IPS-20b (cell line): ENCODE data around the gene LCE3D.
"Not testable (repeated sequence)": the region's sequence is repeated elsewhere in the genome, so short reads cannot be mapped to it uniquely, and the experiment has no call there.

ENCODE experiments used
- H3K27ac ChIP-seq: one replicate; pipeline ENCODE4 v1.5.1; 2013; ENCODE audit warnings: low read length
- H3K27me3 ChIP-seq: 2 replicates; pipeline ENCODE4 v1.6.1; 2013; ENCODE audit warnings: mild to moderate bottlenecking, low read length, inconsistent platforms; ENCODE audit not compliant: insufficient read depth
- H3K36me3 ChIP-seq: 2 replicates; pipeline ENCODE4 v1.6.1; 2013; ENCODE audit warnings: low read depth, mild to moderate bottlenecking, inconsistent platforms, low read length, moderate library complexity; ENCODE audit not compliant: insufficient read depth
- H3K4me1 ChIP-seq: 2 replicates; pipeline ENCODE4 v1.6.1; 2013; ENCODE audit warnings: mild to moderate bottlenecking, control low read depth, inconsistent platforms, low read length, moderate library complexity; ENCODE audit not compliant: insufficient read depth
- H3K4me3 ChIP-seq: 2 replicates; pipeline ENCODE4 v1.5.1; 2013; ENCODE audit warnings: mild to moderate bottlenecking, low read length, inconsistent platforms
- H3K9ac ChIP-seq: 2 replicates; pipeline ENCODE4 v1.6.1; 2013; ENCODE audit warnings: low read depth, mild to moderate bottlenecking, inconsistent platforms, low read length, moderate library complexity
- H3K9me3 ChIP-seq: 2 replicates; pipeline ENCODE4 v1.6.1; 2013; ENCODE audit warnings: mild to moderate bottlenecking, low read depth, low read length, inconsistent platforms; ENCODE audit not compliant: insufficient read depth

The LCE3D gene

GRCh38 chr1:152580433-152580832 lies at the start of gene LCE3D:
LCE3D (minus strand) TSS chr1:152580516; CDS start chr1:152579936, 580 bp downstream.
- H3K4me3 ChIP-seq, result no peak within 1 kb of the TSS
- peaks cover 49% of the 10 kb centered on the region for H3K9me3 ChIP-seq
- no peaks in the 10 kb centered on the region for H3K27me3 ChIP-seq
- H3K27ac ChIP-seq, result no peak within 1 kb of the TSS
- H3K4me1 ChIP-seq, result peaks cover 3% of the 10 kb centered on the region; the same call in 1 of the 2 replicates
- no peaks in the 10 kb centered on the region for H3K36me3 ChIP-seq
- H3K9ac ChIP-seq, result no peak within 1 kb of the TSS

- no peaks in the 10 kb centered on the region for H3K36me3 ChIP-seq
- H3K9ac ChIP-seq, result no peak overlapping the region
- peaks cover 89% of the 10 kb centered on the region for H3K9me3 ChIP-seq
- no peak overlapping the region for H3K4me3 ChIP-seq
- H3K4me1 ChIP-seq, result no peaks in the 10 kb centered on the region
- no peak overlapping the region for H3K27ac ChIP-seq
- H3K27me3 ChIP-seq, result peaks cover 10% of the 10 kb centered on the region
Observed at GRCh38 chr1:152626744-152627143, 46.4 kb upstream of the LCE3D start.

GRCh38 chr1:152623203-152623844 lies 43.0 kb upstream of the LCE3D start:
- Histone ChIP-seq H3K36me3 (no peaks in the 10 kb centered on the region), H3K4me3 (no peak overlapping the region), H3K4me1 (no peaks in the 10 kb centered on the region), H3K27me3 (peaks cover 10% of the 10 kb centered on the region), H3K27ac (no peak overlapping the region), H3K9me3 (peaks cover 85% of the 10 kb centered on the region), H3K9ac (no peak overlapping the region)

GRCh38 chr1:152622803-152623202 lies 42.5 kb upstream of the LCE3D start, which contains the start of gene LCE3A:
LCE3A (minus strand) TSS chr1:152623103; CDS start chr1:152623103, 0 bp downstream.
- H3K4me1 ChIP-seq, result no peaks in the 10 kb centered on the region
- no peak within 1 kb of the TSS for H3K27ac ChIP-seq
- no peak within 1 kb of the TSS for H3K4me3 ChIP-seq
- H3K36me3 ChIP-seq, result no peaks in the 10 kb centered on the region
- H3K9ac ChIP-seq, result no peak within 1 kb of the TSS
- H3K9me3 ChIP-seq, result peaks cover 85% of the 10 kb centered on the region
- H3K27me3 ChIP-seq, result peaks cover 10% of the 10 kb centered on the region

- H3K4me1 ChIP-seq, result no peaks in the 10 kb centered on the region
- H3K9me3 ChIP-seq, result peaks cover 81% of the 10 kb centered on the region
- H3K27ac ChIP-seq, result no peak overlapping the region
- H3K36me3 ChIP-seq, result no peaks in the 10 kb centered on the region
- H3K27me3 ChIP-seq, result peaks cover 10% of the 10 kb centered on the region
- H3K9ac ChIP-seq, result no peak overlapping the region
- H3K4me3 ChIP-seq, result no peak overlapping the region
Observed at GRCh38 chr1:152621993-152622392, 41.7 kb upstream of the LCE3D start.

- H3K27me3 ChIP-seq, result no peaks in the 10 kb centered on the region
- no peak within 1 kb of the TSS for H3K9ac ChIP-seq
- H3K4me1 ChIP-seq, result no peaks in the 10 kb centered on the region
- H3K9me3 ChIP-seq, result peaks cover 11% of the 10 kb centered on the region
- H3K36me3 ChIP-seq, result no peaks in the 10 kb centered on the region
- no peak within 1 kb of the TSS for H3K27ac ChIP-seq
- no peak within 1 kb of the TSS for H3K4me3 ChIP-seq
Observed at GRCh38 chr1:152613511-152613910, 33.2 kb upstream of the LCE3D start, which contains the start of gene LCE3B. LCE3B (plus strand) TSS chr1:152613811; CDS start chr1:152613811, 0 bp downstream.

DNA sequence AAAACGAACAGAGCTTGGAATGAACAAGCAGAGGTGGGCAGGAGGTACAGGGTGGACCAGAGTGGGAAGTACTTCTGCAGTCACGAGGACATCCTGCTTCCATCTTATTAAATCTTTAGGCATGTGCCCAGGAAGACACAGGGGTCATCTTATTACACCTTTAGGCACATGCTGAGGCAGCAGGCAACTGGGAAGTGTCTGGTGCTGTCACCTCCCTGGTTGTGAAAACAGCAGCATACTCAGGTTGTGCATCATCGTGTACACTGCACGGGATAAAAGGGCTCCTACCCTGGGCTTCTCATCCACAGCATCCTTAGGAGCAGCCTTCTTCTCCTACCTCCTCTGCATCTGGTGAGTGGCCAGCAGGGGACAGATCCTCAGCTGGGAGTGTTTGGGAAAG lies 19.6 kb upstream of the LCE3D start, which contains the start of gene LCE3C:
Gene LCE3C (plus strand): TSS at position 301 of the 400 bp plus-strand sequence. CDS start 498 bp downstream, outside the sequence.
- Histone ChIP-seq H3K9ac (no peak within 1 kb of the TSS), H3K36me3 (no peaks in the 10 kb centered on the region), H3K27me3 (no peaks in the 10 kb centered on the region), H3K4me1 (no peaks in the 10 kb centered on the region), H3K9me3 (no peaks in the 10 kb centered on the region), H3K27ac (no peak within 1 kb of the TSS), H3K4me3 (no peak within 1 kb of the TSS)

DNA sequence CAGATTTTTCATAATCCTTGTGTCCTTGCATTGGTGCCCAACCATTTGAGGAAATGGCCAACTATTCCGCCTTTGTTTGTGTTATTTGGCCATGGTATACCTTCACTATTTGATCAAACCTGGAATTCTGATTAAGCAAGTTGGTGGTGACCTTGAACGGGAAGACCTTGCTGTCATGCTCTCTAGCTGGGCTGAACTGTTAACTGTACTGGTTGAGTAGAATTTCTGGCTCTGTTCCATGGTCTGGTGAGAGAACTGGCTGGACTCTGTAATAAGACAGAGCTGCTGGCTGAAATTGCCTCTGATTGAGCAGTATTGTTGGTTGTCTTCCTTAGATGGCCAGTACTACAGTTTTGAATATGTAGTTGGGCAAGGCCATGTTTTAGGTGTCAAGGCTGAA lies 16.7 kb upstream of the LCE3D start:
- Histone ChIP-seq H3K27ac (no peak overlapping the region), H3K9me3 (no peaks in the 10 kb centered on the region), H3K9ac (no peak overlapping the region), H3K4me3 (no peak overlapping the region), H3K4me1 (no peaks in the 10 kb centered on the region), H3K36me3 (no peaks in the 10 kb centered on the region), H3K27me3 (no peaks in the 10 kb centered on the region)

DNA sequence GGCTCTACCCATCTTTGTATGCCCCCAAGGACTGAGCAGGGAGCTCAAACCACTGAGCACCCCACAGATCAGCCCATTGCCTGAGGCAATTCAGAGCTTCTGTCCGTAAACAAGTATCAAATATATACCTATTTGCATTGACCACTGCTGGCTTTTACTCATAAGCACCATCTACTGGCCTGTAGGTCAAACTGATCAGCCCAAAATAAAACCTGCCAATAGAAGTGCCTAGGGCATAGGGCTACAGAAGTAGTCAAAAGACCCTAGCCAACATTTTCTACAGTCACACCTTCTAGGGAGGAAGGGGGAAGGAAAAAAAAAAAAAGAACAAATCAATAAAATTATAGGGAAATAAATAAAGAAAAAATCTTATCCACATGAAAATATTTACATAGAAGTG lies 5.3 kb upstream of the LCE3D start:
- no peaks in the 10 kb centered on the region for H3K27me3 ChIP-seq
- H3K9ac ChIP-seq, result no peak overlapping the region
- H3K4me3 ChIP-seq, result no peak overlapping the region
- peaks cover 13% of the 10 kb centered on the region for H3K9me3 ChIP-seq
- H3K36me3 ChIP-seq, result no peaks in the 10 kb centered on the region
- no peaks in the 10 kb centered on the region for H3K4me1 ChIP-seq
- H3K27ac ChIP-seq, result no peak overlapping the region

DNA sequence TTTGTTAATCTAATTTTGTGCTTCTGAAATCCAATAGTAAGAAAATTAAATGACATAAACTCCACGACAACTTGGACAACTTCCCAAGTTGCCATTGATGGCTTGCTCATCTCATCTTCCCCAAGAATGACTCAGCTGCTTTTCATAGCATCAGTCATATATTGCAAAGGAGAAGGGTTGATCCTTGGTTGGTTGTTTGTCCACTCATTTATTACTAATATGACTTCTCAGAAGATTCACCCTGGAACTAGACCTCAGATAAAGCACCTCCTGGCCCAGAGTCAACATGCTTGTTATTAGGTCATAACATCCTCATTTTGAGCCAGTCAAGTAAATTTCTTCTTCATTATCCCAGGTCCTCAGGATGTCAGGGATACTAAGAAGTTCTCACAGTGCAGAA lies 2.3 kb upstream of the LCE3D start:
- Histone ChIP-seq H3K4me3 (no peak overlapping the region), H3K27ac (no peak overlapping the region), H3K9me3 (peaks cover 29% of the 10 kb centered on the region), H3K9ac (no peak overlapping the region), H3K36me3 (no peaks in the 10 kb centered on the region), H3K27me3 (no peaks in the 10 kb centered on the region), H3K4me1 (peaks cover 3% of the 10 kb centered on the region; the same call in 1 of the 2 replicates)

DNA sequence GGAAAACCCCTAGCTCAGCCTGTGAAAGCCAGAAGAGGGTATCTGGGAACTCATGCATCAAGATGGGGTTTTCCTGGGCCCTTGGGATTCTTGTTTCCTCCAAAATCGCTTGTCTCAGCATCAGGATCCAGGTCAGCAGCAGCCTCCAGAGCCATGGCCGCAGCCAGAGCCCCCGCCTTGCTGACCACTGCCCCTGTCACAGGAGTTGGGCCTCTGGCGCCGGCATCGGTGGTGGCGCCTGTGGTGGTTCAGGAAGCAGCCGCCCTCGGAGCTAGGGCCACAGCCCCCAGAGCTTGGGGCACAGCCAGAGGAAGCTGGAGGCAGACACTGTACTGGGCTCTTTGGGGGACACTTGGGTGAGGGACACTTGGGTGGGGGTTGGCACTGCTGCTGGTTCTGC lies 790 bp downstream of the LCE3D start:
- H3K27ac ChIP-seq, H3K4me3 ChIP-seq, H3K4me1 ChIP-seq, H3K36me3 ChIP-seq, H3K27me3 ChIP-seq, H3K9ac ChIP-seq: not testable (repeated sequence)
- H3K9me3 ChIP-seq, result peaks cover 51% of the 10 kb centered on the region

DNA sequence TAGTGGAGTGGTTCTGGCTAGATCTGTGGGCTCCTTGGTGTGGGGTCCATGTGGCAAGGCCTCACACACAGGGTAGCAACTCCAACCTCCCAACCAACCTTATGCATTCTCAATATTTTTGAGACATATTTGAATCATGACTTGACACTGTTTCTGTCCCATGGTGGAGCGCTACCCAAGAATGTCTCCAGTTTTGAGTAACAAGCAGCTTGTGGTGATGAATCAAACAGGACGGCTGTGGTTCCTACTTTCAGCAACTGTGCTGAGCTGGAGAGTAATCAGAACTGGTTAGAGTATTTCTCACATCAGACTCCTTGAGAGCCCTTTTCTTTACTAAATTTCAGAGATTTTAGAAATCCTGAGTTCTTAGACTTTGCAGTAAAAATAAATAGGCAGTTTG lies 3.1 kb downstream of the LCE3D start:
- Histone ChIP-seq H3K36me3 (no peaks in the 10 kb centered on the region), H3K9me3 (peaks cover 64% of the 10 kb centered on the region), H3K27me3 (no peaks in the 10 kb centered on the region), H3K9ac (no peak overlapping the region), H3K4me1 (peaks cover 3% of the 10 kb centered on the region; the same call in 1 of the 2 replicates), H3K4me3 (no peak overlapping the region), H3K27ac (no peak overlapping the region)
